Activated CD4-positive, alpha-beta T cell treated with anti-CD3 and anti-CD28 coated beads, Interleukin-2, Interleukin-6, amounts not matched to agents 100 ng/mL and 50 ng/mL, durations not matched to agents 16 hours and 8 hours (primary cell): Measurements from ENCODE around the gene KCNA1.

Source experiments
- DNase-seq: peaks from one replicate; pipeline ENCODE4 v3.0.0-alpha.2; 2020

Gene KCNA1

GRCh38 chr12:4962539-4963486 is 53.1 kb downstream of the KCNA1 start:
- no peak for DNase-seq
